Left lung (tissue), 10 donors: ENCODE results near the gene DNAJC6. TPM values are rescaled to one million over a fixed set of nuclear protein-coding genes. Genes with fewer than 3 reads are reported as not detected.

Source experiments
- ATAC-seq: fragments of 200-7000 bp; cut with Tn5 transposase; one replicate; pipeline ENCODE4 v1.9.1; 2020; ENCODE audit warnings: moderate library complexity
- DNase-seq, 4 donors: peaks; one replicate each; pipeline ENCODE4 v3.0.0-alpha.2; 2013 to 2020
- H3K27ac ChIP-seq, 2 donors: fragments of 200-600 bp; sonication (generic) in 1 of 2; one replicate each; pipeline versions ENCODE4 v1.5.0 to v1.8.0; 2020 to 2021
- H3K27me3 ChIP-seq, 2 donors: fragments of 200-600 bp; sonication (generic) in 1 of 2; one replicate each; pipeline versions ENCODE4 v1.5.0 to v1.8.0; 2020 to 2021
- H3K36me3 ChIP-seq, 2 donors: fragments of 200-600 bp; sonication (generic) in 1 of 2; one replicate each; pipeline versions ENCODE4 v1.5.0 to v1.8.0; 2020 to 2021
- H3K4me1 ChIP-seq, 2 donors: fragments of 200-600 bp; one replicate each; pipeline ENCODE4 v1.8.0; 2021
- H3K4me3 ChIP-seq, 2 donors: fragments of 200-600 bp; sonication (generic) in 1 of 2; one replicate each; pipeline versions ENCODE4 v1.5.0 to v1.8.0; 2020 to 2021; ENCODE audit warnings: mild to moderate bottlenecking in 1 of 2
- H3K9me3 ChIP-seq, 2 donors: fragments of 200-600 bp; sonication (generic) in 1 of 2; one replicate each; pipeline versions ENCODE4 v1.5.0 to v1.8.0; 2020 to 2021
- CTCF ChIP-seq, 2 donors: fragments of 200-600 bp; sonication (generic) in 1 of 2; IDR thresholded peaks; one replicate each; pipeline versions ENCODE4 v1.5.0 to v1.8.0; 2021; ENCODE audit warnings: antibody characterized with exemption in 2 of 2
- intact Hi-C, 2 donors: fragments of 100-400 bp; cut with DNase I; formaldehyde crosslinking; loops; one replicate each; pipeline versions ENCODE4 v1.11.2 to v1.14.2; 2022
- polyA plus RNA-seq, 6 donors: library from polyadenylated mRNA; unstranded; fragments of 120-200 nt; gene quantifications; one replicate each; pipeline ENCODE4 v1.2.1, GENCODE V29; 2013; ENCODE audit not compliant: insufficient read length in 6 of 6
- total RNA-seq, 2 donors: library from RNA; stranded (reverse); fragmentation: NEBNext Ultra II Directional; extraction: Animal tissue kit (Norgen Biotek cat#: 25700); gene quantifications; one replicate each; pipeline ENCODE4 v1.2.1, GENCODE V29; 2021
- donor health status: DM: no; HTN: yes; CAD: no.
- donor health status: DM: no; HTN: no; CAD: no.

Gene DNAJC6
- total and polyA plus RNA-seq, 8 donors: 2.3 to 4.6 (median 2.8) TPM

GRCh38 chr1:65437616-65438015 lies 128.3 kb downstream of the DNAJC6 start:
- no peak overlapping the region for H3K27ac ChIP-seq
- no peak for DNase-seq
- H3K27me3 ChIP-seq: no peaks in the 10 kb centered on the region
- intact Hi-C loops: no loop called here
- peaks cover 0 to 28% of the 10 kb centered on the region in 2 donors for H3K36me3 ChIP-seq
- H3K9me3 ChIP-seq: no peaks in the 10 kb centered on the region
- H3K4me1 ChIP-seq: no peaks in the 10 kb centered on the region
- TF ChIP-seq CTCF (IDR thresholded peaks at IDR 0.05): no peak
- H3K4me3 ChIP-seq: no peak overlapping the region
- ATAC-seq: no peak

GRCh38 chr1:65440322-65440900 lies 131.1 kb downstream of the DNAJC6 start:
- TF ChIP-seq CTCF (IDR thresholded peaks at IDR 0.05): no peak
- Histone ChIP-seq H3K4me3 (no peak overlapping the region), H3K4me1 (no peaks in the 10 kb centered on the region), H3K36me3 (peaks cover 0 to 7% of the 10 kb centered on the region in 2 donors), H3K27ac (no peak overlapping the region), H3K27me3 (no peaks in the 10 kb centered on the region), H3K9me3 (no peaks in the 10 kb centered on the region)
- ATAC-seq: no peak
- DNase-seq: no peak
- intact Hi-C loops: no loop called here

GRCh38 chr1:65440915-65441314 lies 131.6 kb downstream of the DNAJC6 start:
- no peak for TF ChIP-seq CTCF (IDR thresholded peaks at IDR 0.05)
- no peaks in the 10 kb centered on the region for H3K27me3 ChIP-seq
- H3K4me3 ChIP-seq: no peak overlapping the region
- no peaks in the 10 kb centered on the region for H3K9me3 ChIP-seq
- H3K4me1 ChIP-seq: no peaks in the 10 kb centered on the region
- H3K36me3 ChIP-seq: peaks cover 0 to 2% of the 10 kb centered on the region in 2 donors
- intact Hi-C loops: no loop called here
- no peak for ATAC-seq
- no peak for DNase-seq
- no peak overlapping the region for H3K27ac ChIP-seq

GRCh38 chr1:65441464-65441863 lies 132.1 kb downstream of the DNAJC6 start:
- Histone ChIP-seq H3K36me3 (no peaks in the 10 kb centered on the region), H3K4me1 (no peaks in the 10 kb centered on the region), H3K9me3 (no peaks in the 10 kb centered on the region), H3K27ac (no peak overlapping the region), H3K27me3 (no peaks in the 10 kb centered on the region), H3K4me3 (no peak overlapping the region)
- intact Hi-C loops: no loop called here
- DNase-seq (no peak), ATAC-seq (no peak)
- no peak for TF ChIP-seq CTCF (IDR thresholded peaks at IDR 0.05)

GRCh38 chr1:65442442-65442841 lies 133.1 kb downstream of the DNAJC6 start:
- Histone ChIP-seq H3K4me3 (no peak overlapping the region), H3K9me3 (no peaks in the 10 kb centered on the region), H3K27ac (no peak overlapping the region), H3K36me3 (no peaks in the 10 kb centered on the region), H3K4me1 (no peaks in the 10 kb centered on the region), H3K27me3 (no peaks in the 10 kb centered on the region)
- ATAC-seq (no peak), DNase-seq (no peak)
- no peak for TF ChIP-seq CTCF (IDR thresholded peaks at IDR 0.05)
- intact Hi-C loops: no loop called here
